Measurements from ENCODE around the gene NDUFA7. TPM values are rescaled to one million over a fixed set of nuclear protein-coding genes. Genes with fewer than 3 reads are reported as not detected.

The NDUFA7 gene
- polyA plus RNA-seq, 2 of the 4 experiments (the other 2 are of a cell fraction) = 29.7 to 40.2 TPM

DNA sequence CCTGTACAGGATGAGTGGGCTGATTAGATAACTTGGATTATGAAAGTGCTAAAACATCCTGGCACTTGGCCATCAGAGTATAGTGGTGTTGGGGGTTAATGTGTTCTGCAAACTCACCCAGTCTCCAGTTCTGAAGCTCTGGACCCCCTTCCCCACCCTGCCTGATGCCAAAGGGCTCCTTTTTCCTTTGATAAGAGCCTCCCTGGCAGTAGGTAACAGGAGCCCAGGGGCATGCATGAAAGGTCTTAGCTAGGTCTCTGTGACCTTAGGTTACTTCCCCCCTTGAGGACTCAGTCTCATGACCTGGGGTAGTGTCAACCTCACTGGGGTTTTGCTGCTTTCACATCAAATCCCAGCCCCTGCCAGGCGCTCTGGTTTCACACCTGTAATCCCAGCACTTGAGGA lies 2.6 kb upstream of the NDUFA7 start:
- WGBS (ENCODE audit: missing lambda C conversion rate) = 100% methylated on average over 1 of the region's 1 CpG
- TF ChIP-seq EP300 (IDR thresholded peaks at IDR 0.05) (no peak), RARB (CRISPR knock-in tag; IDR thresholded peaks at IDR 0.05) (no peak), NPAS2 (CRISPR knock-in tag; IDR thresholded peaks at IDR 0.05; ENCODE audit: borderline replicate concordance) (no peak), JUN (IDR thresholded peaks at IDR 0.05) (0 out of 5 replicates have a peak, but pooled peaks of 1 of the 2 experiments have one; percentile 13), TFCP2L1 (CRISPR knock-in tag; IDR thresholded peaks at IDR 0.05) (no peak)
- TF ChIP-seq, protein P1, sequence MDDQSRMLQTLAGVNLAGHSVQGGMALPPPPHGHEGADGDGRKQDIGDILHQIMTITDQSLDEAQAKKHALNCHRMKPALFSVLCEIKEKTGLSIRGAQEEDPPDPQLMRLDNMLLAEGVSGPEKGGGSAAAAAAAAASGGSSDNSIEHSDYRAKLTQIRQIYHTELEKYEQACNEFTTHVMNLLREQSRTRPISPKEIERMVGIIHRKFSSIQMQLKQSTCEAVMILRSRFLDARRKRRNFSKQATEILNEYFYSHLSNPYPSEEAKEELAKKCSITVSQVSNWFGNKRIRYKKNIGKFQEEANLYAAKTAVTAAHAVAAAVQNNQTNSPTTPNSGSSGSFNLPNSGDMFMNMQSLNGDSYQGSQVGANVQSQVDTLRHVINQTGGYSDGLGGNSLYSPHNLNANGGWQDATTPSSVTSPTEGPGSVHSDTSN (IDR thresholded peaks at IDR 0.05) = no peak
- TF ChIP-seq, protein P2, sequence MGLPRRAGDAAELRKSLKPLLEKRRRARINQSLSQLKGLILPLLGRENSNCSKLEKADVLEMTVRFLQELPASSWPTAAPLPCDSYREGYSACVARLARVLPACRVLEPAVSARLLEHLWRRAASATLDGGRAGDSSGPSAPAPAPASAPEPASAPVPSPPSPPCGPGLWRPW (IDR thresholded peaks at IDR 0.05) = no peak
- TF ChIP-seq, protein P3, sequence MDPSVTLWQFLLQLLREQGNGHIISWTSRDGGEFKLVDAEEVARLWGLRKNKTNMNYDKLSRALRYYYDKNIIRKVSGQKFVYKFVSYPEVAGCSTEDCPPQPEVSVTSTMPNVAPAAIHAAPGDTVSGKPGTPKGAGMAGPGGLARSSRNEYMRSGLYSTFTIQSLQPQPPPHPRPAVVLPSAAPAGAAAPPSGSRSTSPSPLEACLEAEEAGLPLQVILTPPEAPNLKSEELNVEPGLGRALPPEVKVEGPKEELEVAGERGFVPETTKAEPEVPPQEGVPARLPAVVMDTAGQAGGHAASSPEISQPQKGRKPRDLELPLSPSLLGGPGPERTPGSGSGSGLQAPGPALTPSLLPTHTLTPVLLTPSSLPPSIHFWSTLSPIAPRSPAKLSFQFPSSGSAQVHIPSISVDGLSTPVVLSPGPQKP (IDR thresholded peaks at IDR 0.05; ENCODE audit: low read depth, low read length) = no peak
- no peak for DNase-seq (ENCODE audit: low read depth in 1 of 2, low spot score in 1 of 2)
- CTCF ChIA-PET = interaction anchor here (1.0 to 1.3 kb wide), 2 partner anchors 11 to 30 kb away, joined by 3 to 5 read pairs; no protein-coding TSS in a partner anchor
- POLR2A ChIA-PET = interaction anchor here (2.0 kb wide), 1 partner anchor 11 kb away, joined by 17 read pairs; no protein-coding TSS in a partner anchor
- ATAC-seq = no peak
- peak overlapping the region; percentile 72; the same call in 2 of the 3 replicates for H3K4me2 ChIP-seq
- H3K4me3 ChIP-seq = 0 out of 3 replicates have a peak overlapping the region, but pooled peaks have one; percentile 100
- H3K27ac ChIP-seq = no peak overlapping the region; a peak in 1 of 6 replicates
- H3K9me3 ChIP-seq = no peaks in the 10 kb centered on the region
- H3K4me1 ChIP-seq = peaks cover 22% of the 10 kb centered on the region
- FAIRE-seq = no peak

DNA sequence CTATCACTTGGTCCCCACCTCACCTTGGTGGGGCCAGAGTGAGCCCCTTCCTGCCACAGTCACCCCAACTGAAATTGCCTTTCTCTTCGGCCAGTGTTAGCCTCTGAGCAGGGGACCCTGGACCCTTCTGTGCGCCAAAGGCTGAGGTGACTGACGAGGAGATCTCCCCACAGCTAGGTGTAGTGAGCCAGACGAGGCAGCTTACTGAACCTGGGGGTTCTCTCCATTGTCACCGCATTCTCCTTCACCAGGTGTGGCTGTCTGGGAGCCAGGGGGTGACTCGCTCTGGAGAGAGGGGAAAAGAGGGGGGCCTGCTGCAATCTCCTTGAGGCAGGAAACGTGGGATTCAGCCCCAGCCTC lies 1.4 kb upstream of the NDUFA7 start:
- H3K4me1 ChIP-seq = peaks cover 22% of the 10 kb centered on the region
- H3K4me2 ChIP-seq = peak overlapping the region; percentile 72
- CTCF ChIA-PET = no interaction called here
- peak overlapping the region; percentile 1 to 95; a peak in 3 of 6 replicates for H3K27ac ChIP-seq
- no peak for FAIRE-seq
- WGBS (ENCODE audit: missing lambda C conversion rate) = 51% methylated on average over 3 of the region's 7 CpGs
- DNase-seq (ENCODE audit: low read depth in 1 of 2, low spot score in 1 of 2) = no peak
- peak overlapping the region; percentile 100 for H3K4me3 ChIP-seq
- no peaks in the 10 kb centered on the region for H3K9me3 ChIP-seq
- ATAC-seq = no peak
- TF ChIP-seq PHF8 (IDR thresholded peaks at IDR 0.05; ENCODE audit: borderline replicate concordance, low read depth) (no peak), CHD2 (IDR thresholded peaks at IDR 0.05; ENCODE audit: low read length, partially characterized antibody) (no peak), SREBF2 (IDR thresholded peaks at IDR 0.05) (no peak), NPAS2 (CRISPR knock-in tag; IDR thresholded peaks at IDR 0.05; ENCODE audit: borderline replicate concordance) (no peak), MAFK (IDR thresholded peaks at IDR 0.05; ENCODE audit: partially characterized antibody) (no peak), EHMT2 (IDR thresholded peaks at IDR 0.05; ENCODE audit: low read depth) (no peak), KDM1A (IDR thresholded peaks at IDR 0.05; ENCODE audit: low read depth) (no peak), HOXB5 (CRISPR knock-in tag; IDR thresholded peaks at IDR 0.05) (no peak), EHF (CRISPR knock-in tag; IDR thresholded peaks at IDR 0.05) (no peak), POLR2A (IDR thresholded peaks at IDR 0.05; ENCODE audit: low read length) (no peak), NFE2L2 (conservative IDR thresholded peaks at IDR 0.05; ENCODE audit: low read length) (no peak), ESRRA (IDR thresholded peaks at IDR 0.05; ENCODE audit: borderline replicate concordance, low read length) (no peak), HDAC2 (IDR thresholded peaks at IDR 0.05) (no peak), RARB (CRISPR knock-in tag; IDR thresholded peaks at IDR 0.05) (no peak)
- TF ChIP-seq, protein P4, sequence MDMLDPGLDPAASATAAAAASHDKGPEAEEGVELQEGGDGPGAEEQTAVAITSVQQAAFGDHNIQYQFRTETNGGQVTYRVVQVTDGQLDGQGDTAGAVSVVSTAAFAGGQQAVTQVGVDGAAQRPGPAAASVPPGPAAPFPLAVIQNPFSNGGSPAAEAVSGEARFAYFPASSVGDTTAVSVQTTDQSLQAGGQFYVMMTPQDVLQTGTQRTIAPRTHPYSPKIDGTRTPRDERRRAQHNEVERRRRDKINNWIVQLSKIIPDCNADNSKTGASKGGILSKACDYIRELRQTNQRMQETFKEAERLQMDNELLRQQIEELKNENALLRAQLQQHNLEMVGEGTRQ (IDR thresholded peaks at IDR 0.05) = no peak
- POLR2A ChIA-PET = interaction anchor here (2.0 kb wide), 1 partner anchor 13 kb away, joined by 17 read pairs; no protein-coding TSS in a partner anchor

Measured in A549 (cell line).